H1 (cell line): ENCODE measurements around the gene ZFAND2B.

Experiments used
- BACH1 ChIP-seq: IDR thresholded peaks from 2 replicates; pipeline ENCODE4 v1.6.1; 2012; ENCODE audit warnings: low read length, improper control_type of control experiment
- GABPA ChIP-seq: IDR thresholded peaks from 2 replicates; pipeline ENCODE4 v1.6.1; 2011; ENCODE audit warnings: mild to moderate bottlenecking, low read length, moderate library complexity, borderline replicate concordance; ENCODE audit not compliant: insufficient read depth
- YY1 ChIP-seq: IDR thresholded peaks from 2 replicates; pipeline ENCODE4 v1.6.1; 2011; ENCODE audit warnings: low read depth, mild to moderate bottlenecking, low read length
- TF ChIP-seq, protein P1 (sequence below), 3 experiments: IDR thresholded peaks; 1 replicate in 2 of 3; 2 replicates in 1 of 3; pipeline versions ENCODE4 v1.5.1 to v1.6.1; 2011; ENCODE audit warnings: low read length in 3 of 3, mild to moderate bottlenecking in 3 of 3, inconsistent platforms in 2 of 3, low read depth in 1 of 3, moderate library complexity in 1 of 3; ENCODE audit not compliant: insufficient read depth in 1 of 3; ENCODE audit errors: control extremely low read depth in 1 of 3

DNA sequence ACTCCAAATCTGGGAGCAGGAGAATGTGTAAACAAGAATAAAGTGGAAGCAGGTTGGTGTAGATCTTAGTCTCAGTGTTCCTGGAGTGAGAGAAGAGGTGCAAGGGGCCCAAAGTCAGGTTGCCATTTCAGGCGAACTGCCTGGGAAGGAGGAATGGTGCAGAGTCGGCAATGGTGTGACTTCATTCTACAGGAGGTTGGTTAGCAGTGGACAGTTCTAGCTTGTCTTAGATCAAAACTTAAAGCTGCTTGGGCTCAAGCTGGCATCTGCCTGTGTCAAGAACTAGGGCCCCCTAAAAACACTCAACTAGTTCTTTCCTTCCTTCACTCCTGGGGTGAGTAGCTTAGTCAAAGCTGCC lies 42.2 kb downstream of the ZFAND2B start:
- TF ChIP-seq, protein P1, sequence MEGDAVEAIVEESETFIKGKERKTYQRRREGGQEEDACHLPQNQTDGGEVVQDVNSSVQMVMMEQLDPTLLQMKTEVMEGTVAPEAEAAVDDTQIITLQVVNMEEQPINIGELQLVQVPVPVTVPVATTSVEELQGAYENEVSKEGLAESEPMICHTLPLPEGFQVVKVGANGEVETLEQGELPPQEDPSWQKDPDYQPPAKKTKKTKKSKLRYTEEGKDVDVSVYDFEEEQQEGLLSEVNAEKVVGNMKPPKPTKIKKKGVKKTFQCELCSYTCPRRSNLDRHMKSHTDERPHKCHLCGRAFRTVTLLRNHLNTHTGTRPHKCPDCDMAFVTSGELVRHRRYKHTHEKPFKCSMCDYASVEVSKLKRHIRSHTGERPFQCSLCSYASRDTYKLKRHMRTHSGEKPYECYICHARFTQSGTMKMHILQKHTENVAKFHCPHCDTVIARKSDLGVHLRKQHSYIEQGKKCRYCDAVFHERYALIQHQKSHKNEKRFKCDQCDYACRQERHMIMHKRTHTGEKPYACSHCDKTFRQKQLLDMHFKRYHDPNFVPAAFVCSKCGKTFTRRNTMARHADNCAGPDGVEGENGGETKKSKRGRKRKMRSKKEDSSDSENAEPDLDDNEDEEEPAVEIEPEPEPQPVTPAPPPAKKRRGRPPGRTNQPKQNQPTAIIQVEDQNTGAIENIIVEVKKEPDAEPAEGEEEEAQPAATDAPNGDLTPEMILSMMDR (IDR thresholded peaks at IDR 0.05; ENCODE audit: control extremely low read depth in 1 of 3, insufficient read depth in 1 of 3, low read depth in 1 of 3, low read length in 3 of 3): no peak
- TF ChIP-seq YY1 (no peak), GABPA (no peak), BACH1 (no peak)
